ENCODE results near the gene GFRA1.

The GFRA1 gene

DNA sequence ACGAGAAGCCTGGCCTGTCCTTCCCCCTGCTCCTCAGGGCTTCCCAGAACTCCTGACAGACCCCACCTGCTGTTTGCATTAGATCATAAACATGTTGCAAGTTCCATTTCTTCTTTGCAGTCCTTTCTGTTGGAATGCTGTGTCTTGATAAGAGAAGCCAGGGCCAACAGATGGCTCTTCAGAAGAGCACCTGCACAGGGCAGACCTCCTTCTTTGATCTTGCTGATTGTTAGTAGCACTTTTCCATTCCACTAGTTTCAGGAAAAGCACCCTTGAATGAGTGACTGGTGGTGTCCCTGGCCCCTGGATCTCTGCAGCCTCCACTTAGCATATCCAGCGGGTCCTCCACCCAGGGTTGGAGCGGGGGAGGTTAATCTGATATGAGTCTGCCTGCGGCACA is 243.2 kb downstream of the GFRA1 start:
- TF ChIP-seq, protein P1, sequence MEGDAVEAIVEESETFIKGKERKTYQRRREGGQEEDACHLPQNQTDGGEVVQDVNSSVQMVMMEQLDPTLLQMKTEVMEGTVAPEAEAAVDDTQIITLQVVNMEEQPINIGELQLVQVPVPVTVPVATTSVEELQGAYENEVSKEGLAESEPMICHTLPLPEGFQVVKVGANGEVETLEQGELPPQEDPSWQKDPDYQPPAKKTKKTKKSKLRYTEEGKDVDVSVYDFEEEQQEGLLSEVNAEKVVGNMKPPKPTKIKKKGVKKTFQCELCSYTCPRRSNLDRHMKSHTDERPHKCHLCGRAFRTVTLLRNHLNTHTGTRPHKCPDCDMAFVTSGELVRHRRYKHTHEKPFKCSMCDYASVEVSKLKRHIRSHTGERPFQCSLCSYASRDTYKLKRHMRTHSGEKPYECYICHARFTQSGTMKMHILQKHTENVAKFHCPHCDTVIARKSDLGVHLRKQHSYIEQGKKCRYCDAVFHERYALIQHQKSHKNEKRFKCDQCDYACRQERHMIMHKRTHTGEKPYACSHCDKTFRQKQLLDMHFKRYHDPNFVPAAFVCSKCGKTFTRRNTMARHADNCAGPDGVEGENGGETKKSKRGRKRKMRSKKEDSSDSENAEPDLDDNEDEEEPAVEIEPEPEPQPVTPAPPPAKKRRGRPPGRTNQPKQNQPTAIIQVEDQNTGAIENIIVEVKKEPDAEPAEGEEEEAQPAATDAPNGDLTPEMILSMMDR (IDR thresholded peaks at IDR 0.05; ENCODE audit: insufficient read depth, low read depth, low read length, missing control alignments) = no peak
- no peak overlapping the region for H3K4me3 ChIP-seq (ENCODE audit: low read depth, low read length)
- no peak for DNase-seq (ENCODE audit: low read depth)

DNA sequence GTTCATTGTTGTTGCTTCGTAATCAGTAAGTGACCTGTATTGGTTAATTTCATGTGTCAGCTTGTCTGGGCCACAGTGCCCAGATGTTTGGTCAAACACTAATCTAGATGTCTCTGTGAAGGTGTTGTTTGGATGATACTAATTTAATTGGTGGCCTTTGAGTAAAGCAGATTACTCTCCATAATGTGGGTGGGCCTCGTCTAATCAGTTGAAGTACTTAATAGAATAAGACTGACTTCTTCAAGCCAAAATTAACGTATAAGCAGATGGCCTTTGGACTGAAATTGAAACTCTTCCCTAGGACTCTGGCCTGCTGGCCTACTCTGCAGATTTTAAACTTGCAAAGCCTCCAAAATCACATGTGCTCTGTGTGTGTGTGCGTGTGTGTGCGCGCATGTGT is 245.7 kb downstream of the GFRA1 start:
- TF ChIP-seq, protein P1 (IDR thresholded peaks at IDR 0.05; ENCODE audit: insufficient read depth, low read depth, low read length, missing control alignments) = no peak
- no peak for DNase-seq (ENCODE audit: low read depth)
- H3K4me3 ChIP-seq (ENCODE audit: low read depth, low read length) = no peak overlapping the region

DNA sequence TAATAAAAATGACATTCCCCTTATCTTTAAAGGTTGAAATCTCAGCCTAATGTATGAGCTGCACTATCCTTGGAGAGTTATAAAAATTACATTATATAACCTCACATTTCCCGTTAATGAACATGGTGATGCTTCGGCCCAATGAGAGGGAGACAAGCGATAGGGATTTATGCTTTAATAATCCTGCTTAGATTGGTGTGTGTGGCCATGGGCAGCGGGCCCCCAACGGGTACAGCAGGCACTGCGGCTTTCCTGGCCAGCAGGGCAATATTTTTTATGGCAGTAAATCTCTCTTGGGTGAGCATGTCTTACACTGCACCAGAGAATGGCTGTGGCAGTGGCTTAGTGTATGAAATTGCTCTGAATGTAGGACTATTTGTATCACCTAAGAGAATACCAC is 246.3 kb downstream of the GFRA1 start:
- H3K4me3 ChIP-seq (ENCODE audit: low read depth, low read length) = no peak overlapping the region
- no peak for DNase-seq (ENCODE audit: low read depth)
- TF ChIP-seq, protein P1 (IDR thresholded peaks at IDR 0.05; ENCODE audit: insufficient read depth, low read depth, low read length, missing control alignments) = no peak

DNA sequence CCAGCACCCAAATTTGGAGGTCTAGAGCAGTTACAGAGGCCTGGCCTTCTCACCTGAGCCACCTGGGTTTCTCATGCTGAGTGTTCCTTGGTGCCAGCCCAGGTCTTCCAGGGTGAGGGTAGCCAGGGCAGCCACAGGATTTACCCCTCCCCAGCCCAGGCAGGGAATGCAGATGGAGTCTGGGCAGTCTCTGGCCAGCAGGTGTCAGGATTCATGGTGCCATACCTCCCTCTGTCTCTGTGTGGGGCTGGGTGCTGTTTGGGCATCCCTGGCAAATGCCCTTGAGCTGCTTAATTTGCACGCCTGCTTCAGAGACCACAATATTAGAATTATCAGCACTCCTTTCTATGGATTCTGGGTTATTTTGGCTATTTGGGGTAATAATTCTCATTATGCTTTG is 246.7 kb downstream of the GFRA1 start:
- H3K4me3 ChIP-seq (ENCODE audit: low read depth, low read length) = no peak overlapping the region
- DNase-seq (ENCODE audit: low read depth) = no peak
- TF ChIP-seq, protein P1 (IDR thresholded peaks at IDR 0.05; ENCODE audit: insufficient read depth, low read depth, low read length, missing control alignments) = no peak

DNA sequence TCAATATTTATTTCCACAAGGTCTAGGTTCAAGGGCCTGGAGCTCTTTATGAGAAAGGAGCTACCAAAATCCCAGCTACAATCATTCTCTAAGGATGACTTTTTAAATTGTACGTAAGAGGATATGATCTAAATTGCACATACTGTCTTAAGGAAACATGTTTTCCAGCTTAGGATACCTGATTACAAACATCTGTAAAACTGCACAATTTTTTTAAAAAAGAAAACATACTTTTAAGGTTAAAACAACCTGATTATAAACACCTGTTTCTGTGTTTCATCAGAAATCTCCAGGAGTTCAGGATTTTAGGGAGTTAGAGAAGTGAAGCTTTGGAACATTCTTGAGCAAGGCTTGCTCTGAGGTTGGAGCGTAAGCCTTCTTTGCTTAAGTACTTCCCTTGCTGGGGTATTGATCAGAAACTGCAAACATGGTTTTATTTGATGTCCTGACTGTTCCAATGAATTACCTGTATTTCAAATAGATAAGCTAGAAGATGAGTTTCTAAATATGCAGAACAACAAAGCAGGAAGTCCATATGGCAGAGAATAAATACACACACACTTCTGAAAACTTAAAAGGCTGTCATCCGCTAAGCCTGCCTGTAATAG is 248.6 kb downstream of the GFRA1 start:
- TF ChIP-seq, protein P1 (IDR thresholded peaks at IDR 0.05; ENCODE audit: insufficient read depth, low read depth, low read length, missing control alignments) = no peak
- H3K4me3 ChIP-seq (ENCODE audit: low read depth, low read length) = no peak overlapping the region
- DNase-seq (ENCODE audit: low read depth) = no peak

DNA sequence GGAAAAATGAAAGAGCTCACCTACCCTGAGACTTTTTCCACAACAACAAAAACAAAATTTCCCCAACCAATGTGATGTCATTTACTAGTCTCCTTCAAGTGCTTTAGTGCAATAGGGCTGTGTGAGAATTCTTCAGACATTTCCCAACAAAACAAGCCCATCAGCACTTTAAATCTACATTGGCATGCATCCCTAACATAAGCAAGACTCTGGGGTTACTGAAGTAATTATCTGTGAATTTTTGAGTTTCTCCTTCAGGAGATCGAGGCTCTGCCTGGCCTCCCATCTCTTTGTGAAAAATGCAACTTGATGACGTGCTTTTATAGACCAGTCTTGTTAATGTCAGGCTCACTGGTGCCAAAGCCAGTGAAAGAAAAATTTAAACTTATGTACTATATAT is 255.6 kb downstream of the GFRA1 start:
- no peak overlapping the region for H3K4me3 ChIP-seq (ENCODE audit: low read depth, low read length)
- DNase-seq (ENCODE audit: low read depth) = no peak
- TF ChIP-seq, protein P1 (IDR thresholded peaks at IDR 0.05; ENCODE audit: insufficient read depth, low read depth, low read length, missing control alignments) = no peak
